Neural progenitor cell (in vitro differentiated cells): ENCODE data around the gene ZNF655.

ENCODE experiments used
- EZH2 ChIP-seq: fragments of 200-600 bp; sonication (generic); IDR thresholded peaks from 2 replicates; pipeline ENCODE4 v1.6.1; 2017; ENCODE audit warnings: antibody characterized with exemption, mild to moderate bottlenecking, moderate library complexity
- TF ChIP-seq, protein P1 (sequence below): fragments of 200-600 bp; sonication (generic); IDR thresholded peaks from 2 replicates; pipeline ENCODE4 v1.5.1; 2017; ENCODE audit warnings: antibody characterized with exemption, mild to moderate bottlenecking

DNA sequence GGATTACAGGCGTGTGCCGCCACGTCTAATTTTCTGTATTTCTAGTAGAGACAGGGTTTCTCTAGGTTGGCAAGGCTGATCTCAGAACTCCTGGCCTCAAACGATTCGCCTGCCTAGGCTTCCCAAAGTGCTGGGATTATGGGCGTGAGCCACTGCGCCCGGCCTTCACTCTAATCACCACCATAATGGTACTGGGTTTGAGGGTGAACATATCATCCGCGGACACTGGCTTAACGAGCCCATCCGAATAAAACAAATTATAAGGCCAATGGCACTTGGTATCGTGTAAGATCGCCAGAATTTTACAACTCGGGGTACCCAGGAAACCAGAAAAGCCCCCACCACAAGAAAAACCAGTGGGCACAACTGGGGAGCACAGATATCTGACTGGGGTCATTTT, 7.1 kb upstream of the ZNF655 start:
- no peak for TF ChIP-seq EZH2
- TF ChIP-seq, protein P1, sequence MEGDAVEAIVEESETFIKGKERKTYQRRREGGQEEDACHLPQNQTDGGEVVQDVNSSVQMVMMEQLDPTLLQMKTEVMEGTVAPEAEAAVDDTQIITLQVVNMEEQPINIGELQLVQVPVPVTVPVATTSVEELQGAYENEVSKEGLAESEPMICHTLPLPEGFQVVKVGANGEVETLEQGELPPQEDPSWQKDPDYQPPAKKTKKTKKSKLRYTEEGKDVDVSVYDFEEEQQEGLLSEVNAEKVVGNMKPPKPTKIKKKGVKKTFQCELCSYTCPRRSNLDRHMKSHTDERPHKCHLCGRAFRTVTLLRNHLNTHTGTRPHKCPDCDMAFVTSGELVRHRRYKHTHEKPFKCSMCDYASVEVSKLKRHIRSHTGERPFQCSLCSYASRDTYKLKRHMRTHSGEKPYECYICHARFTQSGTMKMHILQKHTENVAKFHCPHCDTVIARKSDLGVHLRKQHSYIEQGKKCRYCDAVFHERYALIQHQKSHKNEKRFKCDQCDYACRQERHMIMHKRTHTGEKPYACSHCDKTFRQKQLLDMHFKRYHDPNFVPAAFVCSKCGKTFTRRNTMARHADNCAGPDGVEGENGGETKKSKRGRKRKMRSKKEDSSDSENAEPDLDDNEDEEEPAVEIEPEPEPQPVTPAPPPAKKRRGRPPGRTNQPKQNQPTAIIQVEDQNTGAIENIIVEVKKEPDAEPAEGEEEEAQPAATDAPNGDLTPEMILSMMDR, result no peak
